GM12801 (cell line): ENCODE measurements around the gene HNRNPA3.

Experiments used
- CTCF ChIP-seq: IDR thresholded peaks from one replicate; pipeline ENCODE4 v1.5.1; 2011; ENCODE audit warnings: control low read depth; ENCODE audit not compliant: insufficient read length; ENCODE audit errors: extremely low read depth

Gene HNRNPA3

GRCh38 chr2:177212106-177212890, at the start of gene HNRNPA3:
Gene HNRNPA3 (plus strand): TSS chr2:177212794. CDS start chr2:177212800, 6 bp downstream.
- no peak for TF ChIP-seq CTCF

- no peak for TF ChIP-seq CTCF
Measured at GRCh38 chr2:177164131-177164530, 48.5 kb upstream of the HNRNPA3 start.

GRCh38 chr2:177164584-177165052, 48.0 kb upstream of the HNRNPA3 start:
- peak; percentile 100 for TF ChIP-seq CTCF

GRCh38 chr2:177165061-177165583, 47.5 kb upstream of the HNRNPA3 start:
- no peak for TF ChIP-seq CTCF

- TF ChIP-seq CTCF: no peak
Measured at GRCh38 chr2:177165721-177166711, 46.6 kb upstream of the HNRNPA3 start.

- no peak for TF ChIP-seq CTCF
Measured at GRCh38 chr2:177169810-177170514, 42.6 kb upstream of the HNRNPA3 start.
